GM19438 (cell line): Measurements from ENCODE around the gene SNX14.
"Not testable (repeated sequence)": the region's sequence is repeated elsewhere in the genome, so short reads cannot be mapped to it uniquely, and the experiment has no call there.

Source experiments
- ATAC-seq: cut with Tn5 transposase; IDR thresholded peaks from one replicate; pipeline ENCODE4 v1.9.1; 2021; ENCODE audit warnings: low read depth; ENCODE audit not compliant: unreplicated experiment

The SNX14 gene

GRCh38 chr6:85593438-85594196 is at the start of gene SNX14:
TSS of gene SNX14 (minus strand) at chr6:85593858. CDS start at chr6:85593718, 140 bp downstream.
- peak; percentile 80 for ATAC-seq

DNA sequence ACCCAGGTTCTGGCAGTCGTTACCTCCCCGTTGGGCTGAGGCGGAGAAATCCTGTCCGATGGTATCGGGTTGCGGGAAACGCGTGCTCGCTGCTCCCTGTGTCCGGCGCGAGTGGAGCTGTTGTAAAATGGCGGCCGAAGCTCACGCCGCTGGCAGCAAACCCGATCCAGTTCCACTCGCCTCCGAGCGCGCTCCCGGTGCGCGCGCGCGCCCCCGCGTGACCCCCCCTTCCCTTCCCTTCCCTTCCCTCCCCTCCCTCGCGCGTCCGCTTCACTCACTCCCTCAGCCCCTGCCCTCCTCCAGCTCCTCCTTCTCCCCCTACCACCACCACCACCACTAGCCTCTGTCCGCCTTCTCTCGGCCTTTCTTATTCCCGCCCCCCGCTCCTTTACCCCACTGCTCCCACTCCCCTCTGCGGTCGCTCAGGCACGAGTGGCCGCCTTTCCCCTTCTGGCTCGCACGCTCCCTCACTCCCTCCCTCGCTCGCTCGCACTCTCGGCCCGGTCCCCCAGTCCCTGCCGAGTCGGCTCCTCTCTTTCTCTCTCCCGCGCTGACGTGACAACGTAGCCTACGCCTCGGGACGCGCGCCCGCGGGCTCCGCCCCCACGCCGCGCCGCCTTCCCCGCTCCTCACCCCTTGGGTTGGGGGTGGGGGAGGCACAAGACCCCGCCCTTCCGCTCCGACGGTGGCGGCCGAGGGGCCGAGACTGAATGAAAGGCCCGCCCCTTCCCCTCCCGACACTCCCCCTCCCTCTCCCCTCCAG is 49.3 kb upstream of the SNX14 start, which contains the start of gene SYNCRIP:
Gene SYNCRIP (minus strand): TSS at position 113 of the 763 bp plus-strand sequence. CDS start 1,447 bp downstream, outside the sequence.
- ATAC-seq, result peak; percentile 67

DNA sequence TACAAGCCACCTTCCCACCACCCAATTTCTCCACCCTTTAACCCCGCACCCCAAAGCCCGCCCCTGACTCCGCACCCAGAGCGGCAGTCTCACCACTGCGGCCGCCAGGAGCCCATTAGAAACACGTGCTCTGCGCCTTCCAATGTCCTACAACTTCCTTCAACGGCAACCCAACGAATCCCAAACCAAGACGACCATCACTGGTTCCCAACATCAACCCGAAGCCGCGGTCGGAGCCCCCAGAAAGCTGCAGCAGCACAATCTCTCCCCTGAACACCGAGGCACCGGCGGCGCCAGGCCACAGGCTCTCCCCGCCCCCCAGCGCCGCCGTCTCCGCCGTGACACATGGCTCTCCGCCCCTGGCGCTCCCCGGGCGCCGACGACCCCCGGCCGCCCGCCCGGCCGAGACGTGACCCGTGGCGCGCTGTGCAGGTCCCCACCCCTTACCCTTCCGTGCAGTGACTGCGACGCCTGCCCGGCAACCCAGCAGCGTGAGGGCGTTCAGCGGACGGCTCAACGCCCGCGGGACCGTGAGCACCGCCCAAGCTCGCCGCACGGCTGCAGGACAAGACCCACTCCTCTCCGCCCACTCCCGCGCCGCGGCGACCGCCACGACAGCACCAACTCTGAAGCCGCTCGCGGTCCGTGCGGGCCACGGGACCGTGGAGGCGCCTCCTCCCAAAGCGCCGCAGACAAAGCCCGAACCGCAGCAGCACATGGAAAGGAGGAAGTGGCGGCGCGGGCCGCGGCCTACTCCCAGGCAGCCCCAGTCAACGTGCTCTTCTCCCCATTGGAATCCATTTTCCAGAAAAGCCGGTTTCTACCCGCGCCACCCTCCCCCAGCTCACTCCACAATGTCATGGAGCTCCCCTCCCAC is 48.5 kb upstream of the SNX14 start:
- ATAC-seq, result no peak

DNA sequence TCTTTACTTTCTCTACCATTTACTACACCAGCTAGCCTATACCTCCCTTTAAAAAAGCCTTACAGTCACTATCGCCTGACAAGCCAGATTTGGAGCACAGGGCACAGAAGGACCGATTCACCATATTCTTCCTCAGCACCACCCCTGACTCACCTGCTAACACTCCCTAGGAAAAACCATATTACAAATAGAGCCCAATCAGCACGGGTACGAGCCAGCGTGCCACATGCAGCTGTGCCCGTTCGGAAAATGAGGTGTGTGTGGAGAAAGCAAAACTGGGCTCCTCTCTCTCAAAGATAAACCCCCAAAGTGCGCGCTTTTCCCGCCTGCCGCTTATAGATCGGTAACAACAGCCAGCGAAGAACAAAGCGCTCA is 47.9 kb upstream of the SNX14 start:
- no peak for ATAC-seq

DNA sequence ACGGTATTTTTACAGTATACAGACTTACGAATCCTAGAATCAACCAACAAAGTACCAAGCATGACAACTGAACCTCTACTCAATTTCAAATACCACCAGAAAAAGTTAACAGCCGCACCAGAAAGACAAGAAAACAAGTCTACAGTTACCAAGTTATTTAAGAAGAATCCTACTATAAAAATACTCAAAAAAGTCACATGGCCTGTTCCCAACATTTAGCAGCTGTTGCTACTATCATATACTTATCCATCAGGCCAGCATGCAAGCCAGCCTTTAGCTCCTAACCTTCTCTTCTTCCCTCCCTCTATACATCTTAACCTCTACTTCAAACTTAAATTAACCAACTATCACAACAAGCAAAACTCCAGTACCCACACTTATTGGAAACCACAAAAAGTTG is 47.2 kb upstream of the SNX14 start:
- no peak for ATAC-seq

DNA sequence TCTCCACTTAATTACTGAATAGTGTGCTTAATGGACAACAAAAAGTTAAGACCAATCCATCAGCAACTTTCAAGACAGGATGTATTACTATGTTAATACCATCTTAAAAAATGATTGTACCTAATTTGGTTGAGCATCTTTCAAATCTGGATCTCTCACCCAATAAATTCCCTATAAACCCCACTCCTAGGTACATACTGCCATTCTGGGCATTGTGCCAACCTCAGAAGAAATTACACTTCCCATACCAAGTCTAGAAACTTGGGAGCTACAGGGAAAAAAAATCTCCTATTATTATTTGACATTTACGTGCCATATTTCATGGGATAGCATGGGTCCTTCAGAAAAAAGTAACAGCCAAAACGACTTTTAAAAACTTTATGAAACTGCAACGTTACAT is 43.9 kb upstream of the SNX14 start:
- no peak for ATAC-seq

- no peak for ATAC-seq
Measured at GRCh38 chr6:85632164-85632942, 38.7 kb upstream of the SNX14 start.

DNA sequence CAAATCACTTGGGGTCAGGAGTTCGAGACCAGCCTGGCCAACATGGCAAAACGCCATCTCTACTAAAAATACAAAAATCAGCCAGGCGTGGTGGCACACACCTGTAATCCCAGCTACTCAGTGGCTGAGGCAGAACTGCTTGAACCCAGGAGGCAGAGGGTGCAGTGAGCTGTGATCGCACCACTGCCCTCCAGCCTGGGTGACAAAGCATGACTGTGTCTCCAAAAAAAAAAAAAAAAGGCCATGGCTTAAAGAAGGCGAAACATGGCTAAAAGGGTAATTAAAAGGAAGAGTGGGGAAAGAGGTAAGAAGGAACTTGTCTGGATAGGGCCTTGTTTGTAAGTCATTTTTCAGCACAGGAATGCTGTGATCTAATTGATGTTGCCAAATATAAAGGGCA is 37.5 kb upstream of the SNX14 start:
- not testable (repeated sequence) for ATAC-seq

GRCh38 chr6:85628353-85628752 is 34.7 kb upstream of the SNX14 start:
- no peak for ATAC-seq

- no peak for ATAC-seq
Measured at GRCh38 chr6:85620308-85620707, 26.6 kb upstream of the SNX14 start.

GRCh38 chr6:85614780-85615179 is 21.1 kb upstream of the SNX14 start:
- ATAC-seq, result no peak

GRCh38 chr6:85612690-85613474 is 19.2 kb upstream of the SNX14 start:
- no peak for ATAC-seq

DNA sequence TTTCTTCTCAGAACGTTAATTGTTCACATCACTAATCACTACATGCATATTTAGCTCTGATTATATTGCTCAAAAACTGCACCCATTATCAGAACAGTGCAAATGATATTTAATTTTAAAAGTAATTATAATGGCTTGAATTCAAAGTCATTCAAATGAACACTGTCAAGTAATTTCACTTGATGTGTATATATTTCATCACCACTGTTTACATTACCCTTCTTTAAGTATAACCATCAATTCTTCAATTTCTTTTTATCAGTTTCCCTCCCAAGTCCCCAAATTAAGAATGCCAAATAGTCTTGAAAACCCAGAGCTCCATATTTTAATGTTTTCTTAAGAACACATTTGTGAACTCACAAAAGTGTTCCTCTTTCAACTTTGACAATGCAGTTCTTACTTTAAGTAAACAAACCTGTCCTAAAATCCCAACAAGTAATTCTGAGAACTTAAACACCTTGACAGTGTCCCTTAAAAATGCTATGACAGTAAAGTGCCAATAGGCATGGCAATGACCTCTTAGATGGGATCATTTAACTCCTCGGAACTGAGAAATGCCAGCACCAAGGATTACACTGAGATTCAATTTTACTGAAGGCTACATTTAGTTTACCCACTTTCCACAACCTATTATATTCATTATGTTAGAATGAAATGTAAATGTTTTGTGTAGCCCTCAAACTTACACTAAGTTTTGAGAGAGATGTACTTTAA is 16.7 kb upstream of the SNX14 start:
- no peak for ATAC-seq

GRCh38 chr6:85602100-85602499 is 8.4 kb upstream of the SNX14 start:
- no peak for ATAC-seq

DNA sequence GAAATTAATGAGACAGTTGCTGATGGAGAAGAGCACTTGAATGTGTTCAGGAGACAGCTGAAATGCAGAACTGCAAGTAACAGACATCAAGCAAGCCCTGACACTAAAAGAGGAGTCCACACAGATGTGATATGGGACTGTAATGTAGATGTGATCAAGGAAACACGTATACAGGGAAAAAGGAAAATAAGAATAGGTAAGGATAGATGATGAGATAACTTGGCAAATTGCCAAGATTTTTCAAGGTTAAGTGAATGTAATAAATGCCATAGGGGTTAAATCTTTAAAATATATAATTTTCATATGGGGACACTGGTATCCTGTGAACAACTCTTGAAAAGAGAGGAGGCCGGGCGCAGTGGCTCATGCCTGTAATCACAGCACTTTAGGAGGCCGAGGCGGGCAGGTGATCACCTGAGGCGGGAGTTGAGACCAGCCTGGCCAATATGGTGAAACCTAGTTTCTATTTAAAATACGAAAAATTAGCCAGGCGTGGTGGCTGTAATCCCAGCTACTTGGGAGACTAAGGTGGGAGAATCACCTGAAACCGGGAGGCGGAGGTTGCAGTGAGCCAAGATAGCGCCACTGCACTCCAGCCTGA is 7.2 kb upstream of the SNX14 start:
- ATAC-seq, result no peak

DNA sequence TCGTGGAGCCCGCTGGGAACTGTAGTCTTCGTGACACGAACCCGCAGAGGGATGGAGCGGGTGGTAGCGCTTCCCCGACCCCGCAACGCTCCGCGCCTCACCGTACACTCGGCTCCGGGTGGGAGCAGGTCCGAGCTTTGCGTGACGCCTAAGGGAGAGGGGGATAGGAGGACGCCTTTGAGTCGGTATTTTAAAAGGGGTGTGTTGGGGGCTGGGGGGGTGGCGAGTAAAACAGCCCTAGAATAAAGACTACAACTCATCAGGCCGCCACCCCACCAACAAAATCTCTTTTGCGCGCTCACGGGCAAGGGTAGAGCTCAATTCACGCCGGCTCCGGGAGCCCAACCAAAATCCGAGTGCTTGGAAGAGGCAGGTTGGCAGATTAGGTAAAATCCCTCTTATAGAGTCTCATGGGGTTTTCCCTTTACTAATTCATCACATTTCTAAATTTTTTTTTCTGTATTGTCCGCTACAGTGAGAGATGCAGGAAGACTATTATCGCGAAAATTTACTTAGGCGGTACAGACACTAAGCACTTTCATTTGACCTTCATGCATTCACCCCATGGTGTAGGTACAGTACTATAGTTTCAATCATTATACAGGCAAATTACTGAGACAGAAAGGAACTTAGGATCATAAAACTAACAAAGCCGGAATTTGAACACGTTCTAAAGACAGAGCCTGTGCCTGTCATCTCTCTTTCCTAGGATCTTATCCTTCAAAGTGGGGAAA is 706 bp upstream of the SNX14 start:
- ATAC-seq, result peak; percentile 7

- ATAC-seq, result no peak
Measured at GRCh38 chr6:85592033-85592432, 1.6 kb downstream of the SNX14 start.

DNA sequence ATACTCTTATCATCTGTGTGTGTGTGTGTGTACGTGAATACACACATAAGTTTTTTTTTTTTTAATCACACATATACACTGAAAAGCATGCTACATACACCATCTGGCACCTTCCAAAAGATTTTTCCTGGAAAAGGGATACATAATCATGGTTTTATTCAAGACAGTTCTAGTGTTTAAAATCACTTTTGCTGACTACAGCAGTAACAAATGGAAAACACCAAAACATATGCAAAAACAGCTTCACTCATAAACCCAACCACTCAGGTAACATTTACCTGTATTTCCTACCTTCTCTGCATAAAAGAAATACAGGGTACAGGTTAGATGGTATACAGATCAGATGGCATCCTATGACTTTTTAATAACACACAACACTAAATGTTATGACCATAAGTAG is 2.5 kb downstream of the SNX14 start:
- ATAC-seq, result no peak
